Measurements from ENCODE around the gene PRKCE.

The PRKCE gene

DNA sequence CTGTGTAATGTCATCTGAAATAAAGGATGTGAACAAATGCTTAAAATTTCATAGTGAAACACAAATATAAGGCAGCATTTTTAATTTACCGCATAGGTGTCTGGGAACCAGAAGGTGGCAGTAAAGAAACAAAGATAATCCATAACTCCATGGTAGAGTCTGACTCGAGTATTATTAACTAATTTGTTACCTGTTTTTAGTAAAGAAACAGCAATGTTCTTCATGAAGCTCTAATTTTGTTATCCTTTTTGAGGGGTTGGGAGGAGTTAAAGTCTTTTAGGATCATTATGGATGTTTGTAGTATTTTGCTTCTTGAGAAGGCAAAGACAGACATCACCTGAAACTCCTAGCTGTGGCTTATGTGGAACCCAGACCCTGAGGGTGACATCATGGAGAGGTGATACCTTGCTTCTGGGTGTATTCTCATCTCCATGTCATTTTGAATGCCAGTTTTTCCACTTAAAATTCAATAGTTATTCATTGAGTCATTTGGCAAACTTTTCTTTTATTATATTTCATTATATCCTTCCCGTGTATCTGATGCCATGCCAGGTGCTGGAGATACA is 359.5 kb downstream of the PRKCE start:
- TF ChIP-seq ZNF274 (IDR thresholded peaks at IDR 0.05; ENCODE audit: low read depth, low read length) = no peak
- no peak overlapping the region for H3K4me3 ChIP-seq (ENCODE audit: low read length)

DNA sequence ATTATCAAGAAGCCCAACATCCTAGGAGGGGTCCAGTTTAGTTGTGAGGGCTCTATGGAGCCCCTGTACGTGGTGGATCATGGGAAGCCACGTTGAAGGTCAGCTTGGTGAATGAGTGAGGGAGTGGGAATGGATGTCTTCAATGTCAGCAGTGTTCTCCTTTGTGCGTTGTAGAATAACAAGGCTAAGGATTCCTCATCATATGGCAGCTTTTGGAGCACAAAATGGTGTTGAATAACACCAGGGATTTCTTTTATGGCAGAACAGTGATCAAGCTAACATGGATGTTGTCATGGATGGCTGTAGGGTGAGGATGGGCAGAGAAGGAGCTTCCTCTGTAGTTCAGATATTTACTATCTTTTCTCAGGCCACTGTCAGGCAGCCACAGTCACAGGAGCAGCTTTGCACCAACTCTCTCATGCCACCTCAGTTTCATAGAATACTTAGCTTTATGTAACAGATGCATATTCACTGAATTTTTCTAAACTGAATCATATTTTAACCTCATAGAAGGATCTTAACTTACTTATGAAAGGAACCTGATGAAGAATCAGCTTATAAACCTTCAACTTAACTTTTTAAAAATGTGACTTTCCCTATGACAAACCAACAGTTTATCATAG is 361.3 kb downstream of the PRKCE start:
- H3K4me3 ChIP-seq (ENCODE audit: low read length) = no peak overlapping the region

DNA sequence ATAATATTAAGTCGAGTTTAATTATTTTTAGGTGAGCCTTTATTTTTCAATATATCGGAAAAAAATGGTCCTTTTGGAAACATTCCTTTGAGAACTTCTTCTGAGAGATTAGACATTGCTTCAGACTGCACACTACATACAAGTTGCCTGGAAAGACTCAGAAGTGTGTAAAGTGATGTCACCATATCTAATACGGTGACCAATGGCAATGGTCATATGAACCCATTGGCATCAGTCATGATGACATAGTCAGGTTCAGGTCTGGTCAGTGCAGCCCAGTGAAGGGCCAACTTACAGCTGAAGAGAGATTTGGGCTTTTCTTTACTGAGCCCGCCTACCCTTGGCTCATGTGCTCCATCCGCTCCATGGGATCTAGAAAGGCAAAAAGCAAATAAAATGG is 362.3 kb downstream of the PRKCE start:
- no peak for TF ChIP-seq ZNF274 (IDR thresholded peaks at IDR 0.05; ENCODE audit: low read depth, low read length)

More for the DNA sequence above, 361.3 kb downstream of the PRKCE start:
- no peak for TF ChIP-seq ZNF274 (IDR thresholded peaks at IDR 0.05; ENCODE audit: low read depth, low read length)

DNA sequence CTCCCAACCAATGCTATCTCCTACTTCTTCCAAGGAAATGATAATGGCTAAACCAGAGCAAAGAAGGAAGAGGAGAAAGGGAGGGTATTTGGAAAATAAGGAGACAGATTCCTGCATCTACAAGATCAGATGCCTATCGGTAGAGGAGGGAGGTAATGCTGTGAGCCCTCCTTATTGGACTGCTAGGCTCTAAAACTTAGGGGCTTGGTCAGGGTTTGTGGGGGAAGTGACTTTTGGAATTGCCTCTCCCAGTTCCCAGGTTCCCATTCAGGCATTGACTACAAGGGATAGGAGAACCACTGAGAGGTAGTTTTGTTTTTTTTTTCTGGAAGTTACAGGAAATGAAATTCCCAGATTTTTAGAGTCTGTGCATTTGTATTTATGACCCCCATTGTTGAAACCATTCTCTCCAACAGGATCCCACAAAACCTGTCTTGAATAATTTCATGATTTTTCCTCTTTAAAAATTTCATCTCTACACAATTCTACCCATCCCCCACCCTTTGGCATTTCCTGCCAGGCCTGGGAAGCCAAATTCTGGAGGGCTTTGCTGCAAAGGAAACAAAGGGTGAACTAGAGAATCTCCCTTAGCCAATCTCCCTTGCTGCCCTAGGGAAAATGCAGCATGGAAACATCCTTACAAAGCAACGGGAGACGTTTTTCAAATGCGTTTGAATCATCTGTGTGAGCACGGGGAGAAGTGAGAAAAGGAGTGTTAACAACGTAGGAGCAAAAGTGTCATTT is 363.6 kb downstream of the PRKCE start:
- no peak overlapping the region for H3K4me3 ChIP-seq (ENCODE audit: low read length)
- TF ChIP-seq ZNF274 (IDR thresholded peaks at IDR 0.05; ENCODE audit: low read depth, low read length) = no peak

More for the DNA sequence above, 362.3 kb downstream of the PRKCE start:
- H3K4me3 ChIP-seq (ENCODE audit: low read length) = no peak overlapping the region

DNA sequence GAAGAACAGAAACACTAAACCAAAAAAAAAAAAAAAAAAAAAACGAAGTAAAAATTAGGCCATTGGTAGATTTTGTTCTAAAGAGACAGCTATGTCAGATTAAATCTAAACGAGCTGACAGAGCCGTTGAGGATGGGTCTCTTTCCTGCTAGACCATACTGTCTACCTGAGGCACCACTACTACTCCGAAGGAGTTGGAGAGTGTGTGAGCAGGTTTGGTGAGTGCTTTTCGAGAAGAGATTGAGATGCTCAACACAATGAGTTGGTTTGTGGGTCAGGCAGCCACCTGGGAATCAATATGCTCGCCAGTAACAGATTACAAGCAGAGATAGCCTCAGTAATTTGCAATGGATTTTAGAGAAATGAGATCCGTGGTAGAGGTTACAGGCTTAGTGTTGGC is 364.2 kb downstream of the PRKCE start:
- H3K4me3 ChIP-seq (ENCODE audit: low read length) = no peak overlapping the region
- no peak for TF ChIP-seq ZNF274 (IDR thresholded peaks at IDR 0.05; ENCODE audit: low read depth, low read length)

DNA sequence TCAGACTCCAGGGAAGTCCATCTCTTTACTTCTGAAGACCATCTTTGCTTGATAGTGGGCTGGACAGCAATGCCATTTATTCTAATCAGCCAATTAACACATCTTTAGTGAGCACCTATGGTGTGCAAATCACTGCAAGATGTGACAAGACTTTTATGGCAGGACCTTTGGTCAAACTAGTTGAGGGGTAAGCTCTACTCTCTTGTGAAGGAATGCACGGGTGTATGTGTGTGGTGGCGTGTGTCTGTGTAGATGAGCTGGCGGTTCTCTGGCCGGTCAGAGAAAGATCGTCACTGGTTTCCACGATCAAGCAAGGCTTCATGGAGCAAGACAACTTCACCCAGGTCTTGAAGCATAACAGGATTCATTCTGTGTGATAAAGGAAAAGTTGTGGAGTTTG is 364.6 kb downstream of the PRKCE start:
- H3K4me3 ChIP-seq (ENCODE audit: low read length) = no peak overlapping the region
- no peak for TF ChIP-seq ZNF274 (IDR thresholded peaks at IDR 0.05; ENCODE audit: low read depth, low read length)

DNA sequence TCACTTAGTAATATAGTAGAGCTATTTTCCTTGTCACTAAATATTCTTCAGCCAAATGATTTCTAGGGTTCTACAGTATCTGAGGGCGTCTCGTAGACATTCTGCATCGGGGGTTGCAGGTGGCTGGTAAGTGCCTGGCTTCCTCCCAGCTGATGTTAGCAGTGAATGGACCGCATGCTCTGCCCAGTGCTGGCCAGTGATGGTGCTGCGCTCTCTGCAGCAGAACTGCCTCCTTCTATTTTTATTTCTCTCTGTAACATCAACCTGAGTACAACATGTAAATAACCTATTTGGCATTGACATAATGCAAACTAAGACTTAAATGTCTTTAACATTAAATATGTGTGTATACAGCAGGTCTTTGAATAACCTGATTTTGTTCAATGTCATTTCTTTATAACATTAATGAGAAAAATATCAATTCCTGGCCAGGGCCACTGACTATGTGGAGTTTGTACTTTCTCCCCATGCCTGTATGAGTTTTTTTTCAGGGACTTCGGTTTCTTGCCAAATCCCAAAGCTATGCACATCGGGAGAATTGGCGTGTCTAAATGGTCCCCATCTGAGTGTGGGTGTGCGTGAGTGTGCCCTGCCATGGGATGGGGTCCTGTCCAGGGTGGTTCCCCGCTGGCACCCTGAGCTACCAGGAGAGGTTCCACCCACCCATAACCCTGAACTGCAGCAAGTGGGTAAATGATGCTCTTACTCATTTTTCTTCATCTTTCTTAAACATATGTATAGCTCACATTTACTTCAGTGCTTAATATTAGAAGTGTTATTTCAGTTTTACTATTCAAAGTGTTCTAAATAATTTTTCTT is 367.5 kb downstream of the PRKCE start:
- H3K4me3 ChIP-seq (ENCODE audit: low read length) = no peak overlapping the region
- TF ChIP-seq ZNF274 (IDR thresholded peaks at IDR 0.05; ENCODE audit: low read depth, low read length) = no peak

DNA sequence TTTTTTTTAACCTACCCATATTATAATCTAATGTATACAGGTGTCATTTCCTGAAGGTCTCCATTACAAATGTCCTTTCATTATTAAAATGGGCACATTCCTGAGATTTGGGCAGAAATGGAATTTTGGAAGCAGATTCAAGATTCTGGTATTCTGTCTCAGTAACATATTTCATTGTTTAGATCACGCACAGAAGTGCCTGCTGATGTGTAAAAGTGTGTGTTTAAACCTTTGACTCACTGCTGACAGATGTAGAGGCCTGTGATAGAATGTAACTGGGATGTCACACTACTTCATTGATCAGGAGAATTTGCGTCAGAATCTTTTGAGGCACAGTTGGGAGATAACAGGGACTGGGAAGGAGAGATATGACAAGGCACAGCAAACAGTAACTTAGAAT is 368.9 kb downstream of the PRKCE start:
- H3K4me3 ChIP-seq (ENCODE audit: low read length) = no peak overlapping the region
- TF ChIP-seq ZNF274 (IDR thresholded peaks at IDR 0.05; ENCODE audit: low read depth, low read length) = no peak

DNA sequence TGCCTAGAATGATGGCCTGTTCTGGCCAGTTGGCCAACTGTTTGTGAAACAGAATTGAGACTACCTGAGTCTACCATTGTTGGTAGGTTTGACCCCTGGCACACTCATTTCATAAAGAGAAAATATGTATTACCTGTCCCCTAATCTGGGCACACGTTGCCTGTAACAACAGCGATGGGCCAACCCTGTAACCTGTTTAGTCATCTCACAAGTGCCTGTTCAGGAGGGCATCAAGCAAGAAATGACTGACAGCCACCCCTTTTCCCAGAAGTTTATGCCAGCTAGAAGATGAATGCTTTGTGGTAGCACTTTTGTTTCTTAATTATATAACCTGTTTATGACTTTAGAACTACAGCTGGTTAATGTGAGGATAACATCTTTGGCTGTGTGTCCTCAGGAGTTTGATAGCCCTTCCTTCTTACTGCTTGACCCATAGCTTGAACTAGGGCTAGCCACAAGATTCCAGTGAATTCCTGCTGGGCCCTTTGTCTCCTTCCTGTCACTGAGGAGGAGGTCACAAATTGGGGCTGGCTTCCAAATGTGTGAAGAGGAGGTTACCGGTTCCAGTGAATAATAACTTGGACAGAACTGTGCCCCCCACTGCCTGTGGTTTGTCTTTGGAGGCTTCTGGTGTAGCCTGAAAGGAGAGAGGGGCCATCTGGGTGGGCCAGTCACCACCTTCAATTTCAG is 371.8 kb downstream of the PRKCE start:
- TF ChIP-seq ZNF274 (IDR thresholded peaks at IDR 0.05; ENCODE audit: low read depth, low read length) = no peak
- no peak overlapping the region for H3K4me3 ChIP-seq (ENCODE audit: low read length)

DNA sequence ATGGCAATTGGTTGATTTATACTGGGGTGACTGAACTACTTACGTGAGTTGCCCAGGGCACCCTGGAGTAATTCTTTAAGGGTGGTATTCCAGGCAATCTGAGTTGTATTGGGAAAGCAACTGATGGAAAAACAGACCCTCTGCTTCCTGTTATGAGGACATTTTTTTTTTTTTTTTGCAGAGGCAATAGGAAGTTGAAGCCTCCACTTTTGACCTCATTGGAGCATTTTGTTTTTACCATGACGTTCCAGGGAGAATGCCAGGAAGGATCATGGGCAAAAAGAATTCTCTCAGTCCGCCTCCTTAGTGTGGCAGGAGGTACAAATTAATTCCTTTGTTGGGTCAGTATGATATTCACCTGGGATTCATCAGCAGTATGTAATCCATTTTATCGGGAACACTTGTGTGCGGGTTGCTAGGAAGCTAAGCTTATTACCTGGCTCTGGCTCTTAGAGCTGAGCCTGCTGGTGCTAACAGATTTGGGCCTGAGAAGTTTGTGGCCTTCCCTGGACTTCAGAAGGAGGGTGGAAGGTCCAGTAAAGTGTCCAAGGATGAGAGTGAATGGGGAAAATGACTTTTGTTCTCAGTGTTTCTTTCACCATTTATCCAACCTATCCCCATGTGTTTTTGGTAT is 372.8 kb downstream of the PRKCE start:
- no peak overlapping the region for H3K4me3 ChIP-seq (ENCODE audit: low read length)
- no peak for TF ChIP-seq ZNF274 (IDR thresholded peaks at IDR 0.05; ENCODE audit: low read depth, low read length)

DNA sequence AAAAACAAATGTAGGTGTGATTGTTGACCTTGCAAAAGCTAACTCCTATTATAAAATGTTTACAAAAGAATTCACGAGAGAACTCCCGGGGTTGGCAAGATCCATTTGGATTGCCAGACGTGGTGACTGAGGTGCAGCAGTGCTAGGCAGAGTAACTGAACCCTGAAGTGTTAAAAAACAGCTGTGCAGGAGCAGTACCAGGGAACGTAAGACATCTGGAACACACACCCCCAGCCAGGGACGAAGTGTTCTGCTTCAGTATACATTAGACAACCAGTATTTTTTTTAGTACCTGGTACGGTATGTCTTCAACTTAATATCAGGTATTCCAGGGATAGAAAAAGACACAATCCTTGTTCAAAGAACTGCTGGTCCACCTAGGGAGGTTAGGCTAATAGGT is 373.6 kb downstream of the PRKCE start:
- H3K4me3 ChIP-seq (ENCODE audit: low read length) = no peak overlapping the region
- TF ChIP-seq ZNF274 (IDR thresholded peaks at IDR 0.05; ENCODE audit: low read depth, low read length) = no peak

DNA sequence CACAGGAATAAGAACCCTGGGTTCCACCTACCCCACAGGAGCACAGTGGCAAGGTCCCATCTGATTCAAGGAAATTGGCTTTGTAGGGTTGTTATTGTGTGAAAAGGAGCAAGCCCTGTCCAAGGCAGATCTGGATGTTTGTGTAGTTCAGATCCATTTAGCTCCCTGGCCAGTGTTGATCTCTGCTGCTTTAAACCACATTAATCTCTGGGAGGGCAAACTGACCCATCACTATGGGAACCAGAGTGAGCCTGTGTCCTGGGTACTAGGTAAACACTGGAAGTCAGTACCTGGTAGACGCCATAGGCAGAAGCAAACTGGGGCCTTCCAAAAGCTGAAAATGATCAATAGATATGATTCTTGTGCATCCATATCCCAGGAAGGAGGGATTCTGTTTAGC is 374.2 kb downstream of the PRKCE start:
- no peak for TF ChIP-seq ZNF274 (IDR thresholded peaks at IDR 0.05; ENCODE audit: low read depth, low read length)

DNA sequence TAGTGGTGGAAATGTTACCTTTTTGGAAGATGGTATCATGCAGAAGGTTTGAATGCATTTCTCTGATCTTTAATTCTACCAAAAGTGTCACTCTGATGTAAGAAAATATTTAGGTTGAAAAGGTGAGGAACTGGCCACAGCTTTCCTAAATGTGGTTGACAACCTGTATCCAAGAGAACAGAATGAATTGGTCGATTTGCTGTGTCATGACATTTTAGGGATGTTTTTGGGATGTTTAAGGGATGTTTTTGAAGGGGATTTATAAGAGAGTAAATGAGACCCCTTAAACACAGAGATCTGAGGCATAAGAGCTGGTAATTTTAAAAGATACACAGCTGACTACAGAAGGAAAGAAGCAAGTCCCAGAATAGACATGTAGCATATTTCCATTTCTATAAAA is 375.0 kb downstream of the PRKCE start:
- no peak overlapping the region for H3K4me3 ChIP-seq (ENCODE audit: low read length)
- TF ChIP-seq ZNF274 (IDR thresholded peaks at IDR 0.05; ENCODE audit: low read depth, low read length) = no peak

More for the DNA sequence above, 374.2 kb downstream of the PRKCE start:
- H3K4me3 ChIP-seq (ENCODE audit: low read length) = no peak overlapping the region

All from GM08714 (cell line).